Kidney (tissue), 22 donors: ENCODE data around the gene CEP250. TPM values are rescaled to one million over a fixed set of nuclear protein-coding genes. Genes with fewer than 3 reads are reported as not detected.

Experiments used
- DNase-seq, 5 donors: peaks; one replicate each; pipeline ENCODE4 v3.0.0-alpha.2; 2013 to 2020
- FAIRE-seq: peaks from 2 replicates; lab custom pipeline; 2012; peaks lifted over from hg19 to GRCh38; lab: Jason Lieb, UNC
- H3K27ac ChIP-seq, 2 donors: one replicate each; pipeline ENCODE4 v1.7.0; 2013; ENCODE audit warnings: low read depth in 2 of 2, low read length in 2 of 2, inconsistent platforms in 1 of 2
- H3K27me3 ChIP-seq: one replicate; pipeline ENCODE4 v1.7.1; 2013; ENCODE audit warnings: low read length, inconsistent platforms; ENCODE audit not compliant: control insufficient read depth, insufficient read depth
- H3K36me3 ChIP-seq, 3 donors: one replicate each; pipeline versions ENCODE4 v1.7.0 to v1.7.1; 2013; ENCODE audit warnings: low read length in 3 of 3, control low read depth in 1 of 3, inconsistent platforms in 1 of 3; ENCODE audit not compliant: insufficient read depth in 3 of 3, control insufficient read depth in 2 of 3
- H3K4me1 ChIP-seq, 3 donors: one replicate each; pipeline versions ENCODE4 v1.7.0 to v1.7.1; 2013; ENCODE audit warnings: low read length in 3 of 3, inconsistent platforms in 1 of 3, low read depth in 1 of 3; ENCODE audit not compliant: control insufficient read depth in 2 of 3, insufficient read depth in 2 of 3
- H3K4me3 ChIP-seq, 3 donors: one replicate each; pipeline versions ENCODE4 v1.7.0 to v1.8.1; 2013; ENCODE audit warnings: low read length in 3 of 3, control low read depth in 1 of 3, inconsistent platforms in 1 of 3
- H3K9ac ChIP-seq, 3 donors: one replicate each; pipeline versions ENCODE4 v1.7.0 to v1.7.1; 2013; ENCODE audit warnings: low read length in 3 of 3, control low read depth in 1 of 3, inconsistent platforms in 1 of 3
- H3K9me3 ChIP-seq, 3 donors: one replicate each; pipeline versions ENCODE4 v1.7.0 to v1.7.1; 2013; ENCODE audit warnings: low read length in 3 of 3, control low read depth in 1 of 3, inconsistent platforms in 1 of 3; ENCODE audit not compliant: control insufficient read depth in 2 of 3, insufficient read depth in 1 of 3
- intact Hi-C: fragments of 100-400 bp; cut with DNase I; formaldehyde crosslinking; loops from one replicate; pipeline ENCODE4 v1.11.1; 2022
- long read RNA-seq, 10 donors: library from polyadenylated mRNA in 1 of 10; unstranded in 1 of 10; transcript quantifications; one replicate each; pipeline ENCODE4 v2.0.0 and lab custom pipeline, GENCODE V29; 2021 to 2026
- polyA plus RNA-seq: library from polyadenylated mRNA; stranded (reverse); fragments of 350-450 nt; fragmentation: Illumina TruSeq; extraction: RNeasy Lipid Tissue Mini Kit (QIAGEN cat#74804); gene quantifications from one replicate; pipeline ENCODE4 v1.2.3, GENCODE V29; 2014; ENCODE audit warnings: low read depth, low replicate concordance; ENCODE audit not compliant: insufficient read depth
- total RNA-seq: library from RNA; stranded (reverse); fragmentation: NEBNext Ultra II Directional; extraction: Animal tissue kit (Norgen Biotek cat#: 25700); gene quantifications from one replicate; pipeline ENCODE4 v1.2.1, GENCODE V29; 2021
- TF ChIP-seq, protein P1 (sequence below): IDR thresholded peaks from 3 replicates; pipeline ENCODE4 v1.5.1; 2012; ENCODE audit warnings: mild to moderate bottlenecking, moderate library complexity, borderline replicate concordance; ENCODE audit not compliant: insufficient read depth; ENCODE audit errors: extremely low read depth
- donor health status: control.
- donor health status: control.
- donor health status: control.
- donor health status: control.
- donor health status: control.
- donor health status: DM: yes; HTN: yes; CAD: no.
- donor health status: Normal renal cell carcinoma (clear cell type).

CEP250 gene, protein sequence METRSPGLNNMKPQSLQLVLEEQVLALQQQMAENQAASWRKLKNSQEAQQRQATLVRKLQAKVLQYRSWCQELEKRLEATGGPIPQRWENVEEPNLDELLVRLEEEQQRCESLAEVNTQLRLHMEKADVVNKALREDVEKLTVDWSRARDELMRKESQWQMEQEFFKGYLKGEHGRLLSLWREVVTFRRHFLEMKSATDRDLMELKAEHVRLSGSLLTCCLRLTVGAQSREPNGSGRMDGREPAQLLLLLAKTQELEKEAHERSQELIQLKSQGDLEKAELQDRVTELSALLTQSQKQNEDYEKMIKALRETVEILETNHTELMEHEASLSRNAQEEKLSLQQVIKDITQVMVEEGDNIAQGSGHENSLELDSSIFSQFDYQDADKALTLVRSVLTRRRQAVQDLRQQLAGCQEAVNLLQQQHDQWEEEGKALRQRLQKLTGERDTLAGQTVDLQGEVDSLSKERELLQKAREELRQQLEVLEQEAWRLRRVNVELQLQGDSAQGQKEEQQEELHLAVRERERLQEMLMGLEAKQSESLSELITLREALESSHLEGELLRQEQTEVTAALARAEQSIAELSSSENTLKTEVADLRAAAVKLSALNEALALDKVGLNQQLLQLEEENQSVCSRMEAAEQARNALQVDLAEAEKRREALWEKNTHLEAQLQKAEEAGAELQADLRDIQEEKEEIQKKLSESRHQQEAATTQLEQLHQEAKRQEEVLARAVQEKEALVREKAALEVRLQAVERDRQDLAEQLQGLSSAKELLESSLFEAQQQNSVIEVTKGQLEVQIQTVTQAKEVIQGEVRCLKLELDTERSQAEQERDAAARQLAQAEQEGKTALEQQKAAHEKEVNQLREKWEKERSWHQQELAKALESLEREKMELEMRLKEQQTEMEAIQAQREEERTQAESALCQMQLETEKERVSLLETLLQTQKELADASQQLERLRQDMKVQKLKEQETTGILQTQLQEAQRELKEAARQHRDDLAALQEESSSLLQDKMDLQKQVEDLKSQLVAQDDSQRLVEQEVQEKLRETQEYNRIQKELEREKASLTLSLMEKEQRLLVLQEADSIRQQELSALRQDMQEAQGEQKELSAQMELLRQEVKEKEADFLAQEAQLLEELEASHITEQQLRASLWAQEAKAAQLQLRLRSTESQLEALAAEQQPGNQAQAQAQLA (N-terminal part only)
- total RNA-seq (25.2 TPM), polyA plus RNA-seq (4.9 TPM)
- long read RNA-seq, donor 1, result 0 reads
- long read RNA-seq, donor 2, result 0 reads
- long read RNA-seq, donor 3, partial matches to known transcripts, result 0 of 2 reads
- long read RNA-seq, donor 3, other reads (novel, unspliced or antisense), result 0 of 2 reads
- long read RNA-seq, donor 4, result 0 reads
- long read RNA-seq, donor 5, result 0 reads
- long read RNA-seq, donor 6, result 0 reads
- long read RNA-seq, donor 7, partial matches to known transcripts, result 13 of 21 reads
- long read RNA-seq, donor 7, other reads (novel, unspliced or antisense), result 8 of 21 reads
- long read RNA-seq, donor 8, result 0 reads
- long read RNA-seq, donor 9, result 0 reads
- long read RNA-seq, donor 10, partial matches to known transcripts, result 6 of 8 reads
- long read RNA-seq, donor 10, other reads (novel, unspliced or antisense), result 0 of 8 reads

DNA sequence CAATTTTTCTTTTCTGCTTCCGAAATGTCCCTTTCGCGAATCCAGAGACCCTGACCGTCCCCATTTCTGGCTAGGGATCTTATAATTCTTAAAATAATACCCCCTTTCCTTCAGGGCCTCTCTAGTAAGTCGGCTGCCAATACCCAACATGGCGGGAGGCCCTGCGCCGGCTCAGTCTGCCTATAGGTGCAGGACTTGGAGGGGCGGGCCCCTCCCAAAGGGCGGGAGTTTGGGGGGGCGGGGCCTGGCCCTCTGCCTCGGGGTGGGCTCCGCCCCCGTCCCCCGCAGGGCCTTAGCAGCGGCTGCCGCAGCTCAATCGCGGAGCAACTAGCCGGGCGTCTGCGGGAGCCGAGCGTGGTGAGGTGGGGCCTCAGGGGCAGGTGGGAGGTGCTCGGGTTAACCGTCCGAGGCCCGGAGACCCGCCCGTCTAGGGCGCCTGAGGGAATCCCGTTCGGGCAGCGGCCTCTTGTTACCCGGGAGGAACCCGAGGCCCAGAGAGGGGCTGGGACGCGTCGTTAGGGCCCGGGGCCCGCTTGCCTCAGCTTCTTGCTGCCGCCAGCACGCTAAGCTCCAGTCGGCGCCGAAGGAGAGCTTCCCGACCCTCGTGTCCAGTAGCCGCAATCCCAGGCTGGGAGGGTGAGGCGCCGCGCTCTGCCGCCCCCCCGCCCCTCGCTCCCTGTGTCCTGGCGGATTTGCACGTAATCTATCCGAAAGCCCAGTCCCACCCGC, at the start of gene CEP250:
TSS of gene CEP250 (plus strand) at position 718 of the 729 bp plus-strand sequence. CDS start 6,770 bp downstream, outside the sequence.
- FAIRE-seq, result no peak

DNA sequence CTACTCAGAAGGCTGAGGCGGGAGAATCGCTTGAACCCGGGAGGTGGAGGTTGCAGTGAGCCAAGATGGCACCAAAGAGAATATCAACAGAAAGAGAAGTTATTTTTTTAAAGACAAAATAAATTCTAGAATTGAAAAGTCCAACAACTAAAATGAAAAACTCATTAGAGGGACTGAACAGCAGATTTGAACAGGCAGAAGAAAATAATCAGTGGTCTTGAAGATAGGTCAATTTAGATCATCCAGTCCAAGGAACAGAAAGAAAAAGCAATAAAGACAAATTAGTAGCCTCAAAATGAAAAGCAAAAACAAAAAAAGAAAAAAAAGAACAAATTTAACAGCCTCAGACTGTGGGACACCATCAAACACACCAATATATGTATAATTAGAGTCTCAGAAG, 49.6 kb upstream of the CEP250 start:
- TF ChIP-seq, protein P1, sequence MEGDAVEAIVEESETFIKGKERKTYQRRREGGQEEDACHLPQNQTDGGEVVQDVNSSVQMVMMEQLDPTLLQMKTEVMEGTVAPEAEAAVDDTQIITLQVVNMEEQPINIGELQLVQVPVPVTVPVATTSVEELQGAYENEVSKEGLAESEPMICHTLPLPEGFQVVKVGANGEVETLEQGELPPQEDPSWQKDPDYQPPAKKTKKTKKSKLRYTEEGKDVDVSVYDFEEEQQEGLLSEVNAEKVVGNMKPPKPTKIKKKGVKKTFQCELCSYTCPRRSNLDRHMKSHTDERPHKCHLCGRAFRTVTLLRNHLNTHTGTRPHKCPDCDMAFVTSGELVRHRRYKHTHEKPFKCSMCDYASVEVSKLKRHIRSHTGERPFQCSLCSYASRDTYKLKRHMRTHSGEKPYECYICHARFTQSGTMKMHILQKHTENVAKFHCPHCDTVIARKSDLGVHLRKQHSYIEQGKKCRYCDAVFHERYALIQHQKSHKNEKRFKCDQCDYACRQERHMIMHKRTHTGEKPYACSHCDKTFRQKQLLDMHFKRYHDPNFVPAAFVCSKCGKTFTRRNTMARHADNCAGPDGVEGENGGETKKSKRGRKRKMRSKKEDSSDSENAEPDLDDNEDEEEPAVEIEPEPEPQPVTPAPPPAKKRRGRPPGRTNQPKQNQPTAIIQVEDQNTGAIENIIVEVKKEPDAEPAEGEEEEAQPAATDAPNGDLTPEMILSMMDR, result no peak
- no peaks in the 10 kb centered on the region for H3K4me1 ChIP-seq
- H3K9me3 ChIP-seq, result peaks cover 0 to 7% (median 3%) of the 10 kb centered on the region in 3 donors
- H3K27ac ChIP-seq, result no peak overlapping the region
- DNase-seq (no peak), FAIRE-seq (no peak)
- no peaks in the 10 kb centered on the region for H3K27me3 ChIP-seq
- H3K4me3 ChIP-seq, result no peak overlapping the region
- no peak overlapping the region for H3K9ac ChIP-seq
- H3K36me3 ChIP-seq, result peaks cover 2 to 8% (median 2%) of the 10 kb centered on the region in 3 donors
- intact Hi-C loops, result no loop called here

More for the DNA sequence above, at the start of gene CEP250:
- Histone ChIP-seq H3K36me3 (peaks cover 0 to 1% (median 0%) of the 10 kb centered on the region in 3 donors), H3K4me1 (no peaks in the 10 kb centered on the region), H3K27ac (peak within 1 kb of the TSS; percentile 96 to 99), H3K4me3 (peak within 1 kb of the TSS; percentile 95 to 99 (median 97)), H3K9me3 (no peaks in the 10 kb centered on the region), H3K27me3 (no peaks in the 10 kb centered on the region), H3K9ac (peak within 1 kb of the TSS; percentile 97 to 99 (median 99))
- DNase-seq, result peak; percentile 97 to 99 (median 99)
- TF ChIP-seq, protein P1, result no peak
- intact Hi-C loops, result no loop called here
